Epithelial cell of proximal tubule (primary cell): ENCODE measurements around the gene FYB1. TPM values are rescaled to one million over a fixed set of nuclear protein-coding genes. Genes with fewer than 3 reads are reported as not detected.

Source experiments
- DNase-seq: peaks from one replicate; pipeline ENCODE4 v3.0.0-alpha.2; 2011; ENCODE audit warnings: low read depth
- H3K4me3 ChIP-seq: 2 replicates; pipeline ENCODE4 v1.5.1; 2011; ENCODE audit warnings: low read depth, mild to moderate bottlenecking, low read length
- total RNA-seq: library from RNA; depleted of rRNA; stranded (reverse); fragments of >200 nt; gene quantifications from 2 replicates; pipeline ENCODE4 v1.2.3, GENCODE V29; 2015
- TF ChIP-seq, protein P1 (sequence below): conservative IDR thresholded peaks from 2 replicates; pipeline ENCODE4 v1.5.1; 2012; ENCODE audit warnings: low read depth, mild to moderate bottlenecking, low read length

The FYB1 gene
- total RNA-seq, 1 donor from 2014 or later, result not detected

DNA sequence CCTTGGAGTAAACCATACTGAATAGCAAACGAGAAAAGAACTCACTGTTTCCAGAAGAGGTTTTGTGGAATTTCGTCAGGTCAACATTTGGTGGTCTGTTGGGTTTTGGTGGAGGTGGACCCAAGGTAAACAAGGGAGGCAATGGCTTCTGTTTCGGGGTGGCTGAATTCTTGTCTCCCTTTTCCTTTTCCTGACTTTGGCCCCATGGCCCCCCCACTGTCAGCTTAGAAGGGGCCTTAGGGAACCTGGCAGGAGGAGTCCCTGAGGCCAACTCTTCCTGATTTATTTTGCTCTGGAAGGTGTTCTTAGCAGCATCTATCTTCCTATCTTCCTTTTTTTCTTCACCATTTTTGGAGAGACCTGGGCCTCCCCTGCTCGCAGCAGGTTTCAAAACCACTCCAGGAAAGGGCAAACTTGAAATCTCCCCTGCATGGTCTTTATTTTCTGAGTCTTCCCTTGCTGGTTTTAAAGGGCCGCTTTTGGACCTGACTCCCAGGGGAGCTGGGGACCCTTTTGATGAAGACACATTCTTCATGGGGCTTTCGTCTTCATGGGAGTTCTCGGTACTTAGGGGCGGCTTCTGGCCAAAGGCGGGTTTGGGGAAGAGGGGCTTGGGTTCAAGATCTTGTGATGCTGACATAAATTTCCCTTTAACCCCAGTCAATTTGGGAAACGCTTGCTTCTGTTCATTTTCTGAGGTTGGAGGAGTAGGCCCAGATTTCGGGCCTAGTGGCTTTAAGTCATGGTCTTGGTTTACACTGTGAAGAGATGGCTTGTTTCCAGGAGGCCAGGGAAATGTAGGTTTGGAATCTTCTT lies 17.4 kb downstream of the FYB1 start:
- no peak for DNase-seq
- no peak overlapping the region for H3K4me3 ChIP-seq
- TF ChIP-seq, protein P1, sequence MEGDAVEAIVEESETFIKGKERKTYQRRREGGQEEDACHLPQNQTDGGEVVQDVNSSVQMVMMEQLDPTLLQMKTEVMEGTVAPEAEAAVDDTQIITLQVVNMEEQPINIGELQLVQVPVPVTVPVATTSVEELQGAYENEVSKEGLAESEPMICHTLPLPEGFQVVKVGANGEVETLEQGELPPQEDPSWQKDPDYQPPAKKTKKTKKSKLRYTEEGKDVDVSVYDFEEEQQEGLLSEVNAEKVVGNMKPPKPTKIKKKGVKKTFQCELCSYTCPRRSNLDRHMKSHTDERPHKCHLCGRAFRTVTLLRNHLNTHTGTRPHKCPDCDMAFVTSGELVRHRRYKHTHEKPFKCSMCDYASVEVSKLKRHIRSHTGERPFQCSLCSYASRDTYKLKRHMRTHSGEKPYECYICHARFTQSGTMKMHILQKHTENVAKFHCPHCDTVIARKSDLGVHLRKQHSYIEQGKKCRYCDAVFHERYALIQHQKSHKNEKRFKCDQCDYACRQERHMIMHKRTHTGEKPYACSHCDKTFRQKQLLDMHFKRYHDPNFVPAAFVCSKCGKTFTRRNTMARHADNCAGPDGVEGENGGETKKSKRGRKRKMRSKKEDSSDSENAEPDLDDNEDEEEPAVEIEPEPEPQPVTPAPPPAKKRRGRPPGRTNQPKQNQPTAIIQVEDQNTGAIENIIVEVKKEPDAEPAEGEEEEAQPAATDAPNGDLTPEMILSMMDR, result no peak

DNA sequence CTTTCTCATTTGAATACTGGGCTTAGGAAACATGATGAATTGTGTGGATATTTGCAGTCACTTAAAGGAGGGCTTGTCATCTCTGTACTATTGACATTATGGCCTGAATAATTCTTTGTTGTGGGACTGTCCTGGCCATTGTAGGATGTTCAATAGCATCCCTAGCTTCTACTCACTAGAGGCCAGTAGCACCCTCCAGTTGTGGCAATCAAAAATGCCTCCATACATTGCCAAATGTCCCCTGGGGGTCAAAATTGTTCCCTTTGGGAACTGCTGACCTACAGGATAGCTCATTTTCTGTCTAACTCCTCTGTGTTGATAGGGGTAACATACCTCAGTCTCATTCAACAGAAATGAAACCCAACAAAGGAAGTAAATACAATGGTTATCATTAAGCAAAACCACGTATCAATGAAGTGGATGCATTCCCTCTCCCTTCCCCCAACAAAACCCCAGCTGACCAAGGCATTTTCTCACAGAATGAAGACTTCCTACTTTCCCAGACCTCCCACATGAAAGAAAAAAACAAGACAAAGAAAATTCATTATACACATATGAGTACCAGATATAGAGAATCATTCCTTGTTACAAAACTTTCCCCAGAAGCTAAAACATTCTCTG lies 18.1 kb downstream of the FYB1 start:
- H3K4me3 ChIP-seq, result no peak overlapping the region
- TF ChIP-seq, protein P1, result no peak
- no peak for DNase-seq

DNA sequence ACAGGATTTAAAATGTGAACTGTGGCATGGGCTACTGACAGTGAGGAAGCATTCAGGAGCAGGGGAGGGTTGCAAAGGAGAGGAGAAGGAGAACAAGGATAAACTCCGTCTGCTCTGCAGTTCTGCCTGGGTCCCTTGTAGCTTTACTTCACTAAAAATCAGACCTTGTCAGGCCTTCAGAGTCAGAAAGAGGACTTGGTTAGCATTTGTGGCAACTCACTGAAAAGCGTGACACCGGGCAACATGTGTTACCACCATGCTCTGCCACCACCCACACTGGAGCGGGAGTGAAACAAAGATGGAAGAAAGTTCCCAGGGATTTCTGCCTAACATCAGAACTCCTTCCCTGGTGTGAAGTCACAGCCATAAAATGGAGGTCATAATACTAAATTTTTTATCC lies 19.3 kb downstream of the FYB1 start:
- TF ChIP-seq, protein P1, result no peak
- H3K4me3 ChIP-seq, result no peak overlapping the region
- no peak for DNase-seq

DNA sequence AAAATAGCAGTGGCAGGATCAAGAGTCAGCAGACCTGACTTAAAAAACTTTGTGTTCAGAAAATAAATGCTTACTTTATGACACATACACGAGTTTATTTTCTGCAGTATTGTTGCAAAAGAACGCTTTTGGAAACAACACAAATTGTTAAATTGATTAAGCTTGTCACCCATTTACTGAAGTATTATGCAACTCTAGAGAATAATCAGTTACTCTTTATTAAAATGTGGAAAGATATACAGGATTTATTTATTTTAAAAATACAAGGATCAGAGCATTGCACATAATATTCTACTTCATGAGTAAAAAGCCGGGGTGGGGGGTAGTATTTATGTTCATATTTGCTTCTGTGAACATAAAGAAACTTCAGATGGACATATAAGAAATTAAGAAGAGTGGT lies 20.0 kb downstream of the FYB1 start:
- no peak for DNase-seq
- TF ChIP-seq, protein P1, result no peak
- H3K4me3 ChIP-seq, result no peak overlapping the region

DNA sequence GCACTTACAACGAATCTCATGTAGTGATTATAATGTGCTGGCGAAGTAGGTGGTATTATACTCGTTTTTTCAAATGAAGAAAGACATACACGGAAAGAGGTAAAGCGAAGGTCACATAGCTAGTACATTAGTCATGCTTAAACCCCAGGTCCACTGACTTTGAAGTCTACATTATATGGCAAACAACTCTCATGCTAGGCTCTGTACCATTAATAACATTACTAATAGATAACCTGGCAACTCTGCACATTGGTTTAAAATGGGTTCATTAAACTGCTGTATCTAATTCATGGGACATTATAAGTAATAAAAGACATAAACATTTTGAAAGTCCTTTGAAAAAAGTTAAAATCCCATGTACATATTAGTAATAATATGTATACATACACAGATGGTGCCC lies 21.2 kb downstream of the FYB1 start:
- TF ChIP-seq, protein P1, result no peak
- no peak overlapping the region for H3K4me3 ChIP-seq
- no peak for DNase-seq

DNA sequence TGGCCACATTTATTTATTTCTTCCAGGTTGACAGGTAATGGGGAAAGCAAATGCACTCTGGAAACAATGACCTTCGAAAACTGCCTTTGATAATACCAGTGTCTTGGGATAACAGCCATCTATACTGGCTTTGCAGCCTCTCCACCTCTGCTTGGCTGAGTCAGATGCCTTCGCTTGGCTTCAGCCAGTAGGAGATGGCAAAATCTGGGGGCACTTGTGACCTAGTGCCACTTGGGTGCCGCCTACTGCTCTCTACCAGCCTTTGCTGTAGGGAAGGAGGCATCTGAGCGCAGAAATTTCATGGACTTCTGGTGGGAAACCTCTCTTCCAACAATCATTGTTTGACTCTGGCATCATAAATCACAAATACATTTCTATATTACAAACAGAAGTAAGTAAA lies 21.8 kb downstream of the FYB1 start:
- DNase-seq, result no peak
- no peak overlapping the region for H3K4me3 ChIP-seq
- TF ChIP-seq, protein P1, result no peak
